ENCODE measurements around the gene PPL.

DNA sequence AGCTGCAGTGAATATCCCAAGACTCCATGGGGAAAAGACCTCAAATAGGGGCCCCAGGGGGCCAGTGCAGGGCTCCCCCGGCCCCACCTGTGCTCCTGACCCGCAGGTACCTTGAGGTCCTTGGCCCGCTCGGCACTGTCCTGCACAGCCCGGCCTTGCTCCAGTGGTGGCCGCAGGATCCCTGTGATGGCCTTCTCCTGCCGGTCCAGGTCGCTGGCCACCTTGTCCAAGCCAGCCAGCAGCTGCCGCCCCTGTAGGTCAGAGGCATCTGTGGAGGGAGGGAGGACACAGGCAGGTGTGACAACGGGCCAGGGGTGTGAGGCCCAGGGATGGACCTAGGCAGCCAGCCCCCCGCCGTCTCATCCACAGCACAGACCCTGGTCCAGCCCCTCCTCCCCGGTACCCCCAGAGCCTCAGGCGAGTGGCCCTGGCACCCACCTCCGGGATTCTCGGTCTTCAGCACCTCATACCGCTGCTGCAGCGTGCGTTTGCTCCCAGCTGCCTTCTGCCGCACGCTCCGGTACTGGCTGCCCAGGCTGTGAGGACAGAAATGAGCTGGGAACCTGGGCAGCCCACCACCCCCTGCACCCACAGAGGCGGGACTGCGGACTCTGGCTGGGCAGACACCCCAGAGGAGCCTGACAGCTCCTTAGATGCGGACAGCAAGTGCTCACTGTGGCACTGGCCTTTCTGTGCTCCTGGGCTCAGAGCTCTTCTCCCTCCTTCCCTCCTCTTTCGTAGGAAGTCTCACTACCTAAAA is 43.7 kb downstream of the PPL start:
- TF ChIP-seq POLR2A (IDR thresholded peaks at IDR 0.05), result no peak
- TF ChIP-seq, protein P1, sequence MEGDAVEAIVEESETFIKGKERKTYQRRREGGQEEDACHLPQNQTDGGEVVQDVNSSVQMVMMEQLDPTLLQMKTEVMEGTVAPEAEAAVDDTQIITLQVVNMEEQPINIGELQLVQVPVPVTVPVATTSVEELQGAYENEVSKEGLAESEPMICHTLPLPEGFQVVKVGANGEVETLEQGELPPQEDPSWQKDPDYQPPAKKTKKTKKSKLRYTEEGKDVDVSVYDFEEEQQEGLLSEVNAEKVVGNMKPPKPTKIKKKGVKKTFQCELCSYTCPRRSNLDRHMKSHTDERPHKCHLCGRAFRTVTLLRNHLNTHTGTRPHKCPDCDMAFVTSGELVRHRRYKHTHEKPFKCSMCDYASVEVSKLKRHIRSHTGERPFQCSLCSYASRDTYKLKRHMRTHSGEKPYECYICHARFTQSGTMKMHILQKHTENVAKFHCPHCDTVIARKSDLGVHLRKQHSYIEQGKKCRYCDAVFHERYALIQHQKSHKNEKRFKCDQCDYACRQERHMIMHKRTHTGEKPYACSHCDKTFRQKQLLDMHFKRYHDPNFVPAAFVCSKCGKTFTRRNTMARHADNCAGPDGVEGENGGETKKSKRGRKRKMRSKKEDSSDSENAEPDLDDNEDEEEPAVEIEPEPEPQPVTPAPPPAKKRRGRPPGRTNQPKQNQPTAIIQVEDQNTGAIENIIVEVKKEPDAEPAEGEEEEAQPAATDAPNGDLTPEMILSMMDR (IDR thresholded peaks at IDR 0.05), result no peak

Measured in right lobe of liver (tissue), 4 donors.